HG02970 (cell line): ENCODE measurements around the gene TAS2R20.

Experiments used
- ATAC-seq: cut with Tn5 transposase; IDR thresholded peaks from one replicate; pipeline ENCODE4 v1.9.1; 2021; ENCODE audit warnings: mild to moderate bottlenecking, moderate library complexity, moderate number of reproducible peaks; ENCODE audit not compliant: unreplicated experiment, low FRiP score

Gene TAS2R20

GRCh38 chr12:10960211-10960610 lies 37.9 kb downstream of the TAS2R20 start:
- ATAC-seq: no peak

GRCh38 chr12:10959804-10960203 lies 38.3 kb downstream of the TAS2R20 start:
- no peak for ATAC-seq

DNA sequence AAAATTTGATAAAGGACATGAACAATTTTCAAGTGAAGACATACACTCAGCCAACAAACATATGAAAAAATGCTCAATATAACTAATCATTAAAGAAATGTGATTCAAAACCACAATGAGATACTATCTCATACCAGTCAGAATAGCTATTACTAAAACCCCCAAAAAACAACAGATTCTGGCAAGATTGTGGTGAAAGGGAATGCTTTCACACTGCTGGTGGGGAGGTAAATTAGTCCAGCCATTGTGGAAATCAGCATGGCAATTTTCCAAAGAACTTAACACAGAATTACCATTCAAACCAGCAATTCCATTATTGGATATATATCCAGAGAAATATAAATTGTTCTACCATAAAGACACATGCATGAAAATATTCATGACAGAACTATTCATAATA lies 40.4 kb downstream of the TAS2R20 start:
- no peak for ATAC-seq

- ATAC-seq: no peak
Measured at GRCh38 chr12:10956085-10956484, 42.0 kb downstream of the TAS2R20 start.

GRCh38 chr12:10952645-10953044 lies 45.5 kb downstream of the TAS2R20 start:
- ATAC-seq: no peak
